HEK293T (cell line): ENCODE results near the gene PROK1.

Experiments used
- ARNT ChIP-seq: fragments of 450-650 bp; IDR thresholded peaks from 2 replicates; pipeline ENCODE4 v1.6.1; 2017; ENCODE audit warnings: mild to moderate bottlenecking
- BHLHE40 ChIP-seq: fragments of 450-650 bp; IDR thresholded peaks from 2 replicates; pipeline ENCODE4 v1.6.1; 2016; ENCODE audit warnings: mild to moderate bottlenecking, moderate library complexity, borderline replicate concordance
- CTBP1 ChIP-seq: fragments of 450-650 bp; IDR thresholded peaks from 2 replicates; pipeline ENCODE4 v1.6.1; 2016; ENCODE audit warnings: borderline replicate concordance
- ELF4 ChIP-seq: fragments of 450-650 bp; IDR thresholded peaks from 2 replicates; pipeline ENCODE4 v1.6.1; 2017; ENCODE audit warnings: antibody characterized with exemption
- FOXK2 ChIP-seq: fragments of 450-650 bp; IDR thresholded peaks from 2 replicates; pipeline ENCODE4 v1.6.1; 2016; ENCODE audit warnings: mild to moderate bottlenecking
- FOXM1 ChIP-seq: fragments of 450-650 bp; IDR thresholded peaks from 2 replicates; pipeline ENCODE4 v1.6.1; 2017; ENCODE audit warnings: mild to moderate bottlenecking, borderline replicate concordance
- HDGF ChIP-seq: fragments of 450-650 bp; IDR thresholded peaks from 2 replicates; pipeline ENCODE4 v1.6.1; 2017; ENCODE audit warnings: antibody characterized with exemption, borderline replicate concordance
- LEF1 ChIP-seq: fragments of 450-650 bp; IDR thresholded peaks from 2 replicates; pipeline ENCODE4 v1.6.1; 2017; ENCODE audit warnings: mild to moderate bottlenecking, borderline replicate concordance
- NFRKB ChIP-seq: fragments of 450-650 bp; IDR thresholded peaks from 2 replicates; pipeline ENCODE4 v1.6.1; 2016; ENCODE audit warnings: mild to moderate bottlenecking, moderate library complexity
- PKNOX1 ChIP-seq: fragments of 450-650 bp; IDR thresholded peaks from 2 replicates; pipeline ENCODE4 v1.6.1; 2016
- SP1 ChIP-seq: fragments of 450-650 bp; IDR thresholded peaks from 2 replicates; pipeline ENCODE4 v1.6.1; 2017
- SUZ12 ChIP-seq: fragments of 450-650 bp; IDR thresholded peaks from 2 replicates; pipeline ENCODE4 v1.6.1; 2016; ENCODE audit warnings: mild to moderate bottlenecking
- TARDBP ChIP-seq: fragments of 450-650 bp; IDR thresholded peaks from 2 replicates; pipeline ENCODE4 v1.6.1; 2016

DNA sequence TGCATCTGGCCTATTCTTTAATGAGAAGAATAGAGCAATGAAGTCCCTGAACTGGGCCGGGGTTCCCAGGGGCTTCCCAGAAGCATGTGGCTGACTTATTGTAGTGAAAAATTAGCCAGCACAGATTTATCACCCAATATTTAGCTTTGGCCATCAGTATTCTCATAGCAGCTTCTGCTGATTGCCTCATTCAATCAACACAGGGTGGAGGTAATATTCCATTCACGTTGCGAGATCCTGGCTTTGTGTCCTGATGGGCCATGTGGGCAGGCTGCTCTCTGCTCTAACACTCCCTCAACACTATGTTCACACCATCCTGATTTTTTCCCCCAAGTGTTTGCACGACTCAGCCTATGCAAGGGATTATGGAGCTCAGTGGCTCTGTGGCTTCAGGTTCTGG lies 22.0 kb upstream of the PROK1 start:
- TF ChIP-seq CTBP1, result no peak
- no peak for TF ChIP-seq FOXK2
- no peak for TF ChIP-seq ELF4
- TF ChIP-seq NFRKB, result no peak
- no peak for TF ChIP-seq FOXM1
- TF ChIP-seq BHLHE40, result no peak
- TF ChIP-seq ARNT, result no peak
- no peak for TF ChIP-seq SP1
- no peak for TF ChIP-seq SUZ12
- TF ChIP-seq HDGF, result no peak
- no peak for TF ChIP-seq TARDBP
- no peak for TF ChIP-seq LEF1
- TF ChIP-seq PKNOX1, result no peak
